SK-N-DZ (cell line): Measurements from ENCODE around the gene CDKL4. TPM values are rescaled to one million over a fixed set of nuclear protein-coding genes. Genes with fewer than 3 reads are reported as not detected.
"Not testable (repeated sequence)": the region's sequence is repeated elsewhere in the genome, so short reads cannot be mapped to it uniquely, and the experiment has no call there.

Experiments used
- DNase-seq: peaks from one replicate; pipeline ENCODE4 v3.0.0-alpha.2; 2015; ENCODE audit warnings: low spot score
- polyA plus RNA-seq, 2 experiments: library from polyadenylated mRNA; depleted of rRNA; stranded (reverse); fragments of >200 nt; gene quantifications; 2 replicates each; pipeline ENCODE4 v1.2.3, GENCODE V29; 2014

Gene CDKL4
- polyA plus RNA-seq (2014; cell fraction: cytosol; rRNA removed): not detected in 2 replicates
- polyA plus RNA-seq (2014; cell fraction: nucleus; rRNA removed): not detected in 2 replicates

GRCh38 chr2:39243469-39244123, at the start of gene CDKL4:
Gene CDKL4 (minus strand): TSS chr2:39243970.
- DNase-seq: no peak

DNA sequence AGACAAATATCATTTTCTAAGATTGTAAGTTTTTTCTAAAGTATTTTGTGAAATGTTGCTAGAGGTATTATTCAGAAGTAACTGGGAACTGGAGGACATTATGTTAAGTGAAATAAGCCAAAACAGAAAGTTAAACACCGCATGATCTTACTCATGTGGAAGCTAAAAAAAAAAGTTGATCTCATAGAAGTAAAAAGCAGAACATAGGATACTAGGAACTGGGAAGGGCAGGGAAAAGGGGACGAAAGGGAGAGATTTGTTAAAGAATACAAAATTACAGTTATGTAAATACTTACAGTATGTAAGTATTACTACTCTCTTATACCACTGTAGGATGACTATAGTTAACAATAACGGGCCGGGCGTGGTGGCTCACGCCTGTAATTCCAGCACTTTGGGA, 46.7 kb upstream of the CDKL4 start:
- DNase-seq: no peak

- no peak for DNase-seq
These were observed 45.8 kb upstream of the CDKL4 start for GRCh38 chr2:39289609-39290008.

GRCh38 chr2:39283561-39283960, 39.8 kb upstream of the CDKL4 start:
- no peak for DNase-seq

DNA sequence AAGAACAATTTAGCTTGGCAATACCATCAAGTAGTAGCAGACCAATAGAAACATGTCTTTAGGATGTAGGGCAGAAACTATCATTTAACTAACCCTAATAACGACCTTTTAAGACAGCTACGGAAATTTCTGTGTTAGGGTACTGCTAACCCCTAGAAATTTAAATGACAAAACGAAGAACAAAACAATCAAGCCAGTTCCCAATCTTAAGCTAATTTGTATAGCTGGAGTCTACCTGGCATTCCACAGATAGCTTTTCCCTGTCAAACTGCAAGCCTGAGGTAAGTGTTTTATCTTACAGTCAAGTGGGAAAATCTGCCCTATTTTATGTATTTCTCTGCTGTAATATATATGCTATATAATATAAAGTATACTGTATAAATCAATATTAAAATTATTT, 37.6 kb upstream of the CDKL4 start:
- DNase-seq: no peak

DNA sequence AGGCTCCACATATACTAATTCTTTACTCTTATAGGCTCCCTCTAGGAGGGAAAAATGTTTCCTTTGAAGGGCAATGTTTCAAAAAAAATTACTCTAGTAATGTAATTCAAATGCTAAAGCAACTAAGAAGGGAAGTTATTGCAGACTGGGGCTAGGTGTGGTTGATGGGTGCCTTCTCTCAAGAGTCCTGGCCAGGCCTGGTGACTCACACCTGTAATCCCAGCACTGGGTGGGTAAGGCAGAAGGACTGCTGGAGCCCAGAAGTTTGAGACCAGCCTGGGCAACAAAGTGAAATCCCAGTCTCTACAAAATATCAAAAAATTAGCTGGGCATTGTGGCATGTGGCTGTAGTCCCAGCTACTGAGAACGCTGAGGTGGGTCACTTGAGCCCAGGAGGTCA, 31.2 kb upstream of the CDKL4 start:
- no peak for DNase-seq

- no peak for DNase-seq
These were observed 26.2 kb upstream of the CDKL4 start for GRCh38 chr2:39269941-39270340.

- DNase-seq: no peak
These were observed 23.2 kb upstream of the CDKL4 start for GRCh38 chr2:39266916-39267434.

GRCh38 chr2:39266139-39266805, 22.5 kb upstream of the CDKL4 start:
- no peak for DNase-seq

DNA sequence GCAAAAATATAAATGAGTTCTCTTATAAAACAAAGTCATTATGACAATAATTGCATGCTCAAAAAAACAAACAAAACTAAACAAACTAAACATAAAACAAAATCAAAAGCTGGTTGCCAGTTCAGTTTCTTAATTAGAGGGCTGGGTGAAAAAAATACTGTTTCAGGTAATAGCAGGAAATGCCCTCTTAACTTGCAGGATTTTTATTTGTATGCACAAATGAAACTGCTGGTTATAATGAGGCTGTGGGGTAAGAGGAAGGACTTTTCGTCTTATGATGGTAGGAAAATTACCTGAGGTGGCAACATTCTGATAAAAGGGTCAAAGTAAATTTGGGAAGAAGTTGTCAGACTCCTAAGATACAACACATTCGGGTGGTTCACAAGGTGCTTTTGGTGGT, 21.5 kb upstream of the CDKL4 start:
- DNase-seq: no peak

DNA sequence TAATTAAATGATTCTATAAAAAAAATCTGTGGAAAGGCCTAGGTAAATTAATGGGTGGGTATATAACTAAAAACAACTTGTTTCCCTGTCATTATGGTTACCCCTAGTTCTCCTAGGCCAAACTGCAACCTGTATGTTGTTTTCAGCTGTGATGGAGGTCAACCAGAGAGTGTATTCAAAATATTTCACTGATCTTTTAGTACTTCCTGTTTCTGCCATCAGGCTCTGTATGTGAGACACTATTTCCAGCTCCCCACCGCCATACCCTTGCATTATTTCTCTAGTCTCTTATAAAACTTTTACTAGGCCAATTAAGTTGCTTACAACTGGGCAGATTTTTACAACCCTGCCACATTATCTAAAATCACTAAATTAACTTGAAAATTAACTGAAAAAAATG, 21.0 kb upstream of the CDKL4 start:
- no peak for DNase-seq

DNA sequence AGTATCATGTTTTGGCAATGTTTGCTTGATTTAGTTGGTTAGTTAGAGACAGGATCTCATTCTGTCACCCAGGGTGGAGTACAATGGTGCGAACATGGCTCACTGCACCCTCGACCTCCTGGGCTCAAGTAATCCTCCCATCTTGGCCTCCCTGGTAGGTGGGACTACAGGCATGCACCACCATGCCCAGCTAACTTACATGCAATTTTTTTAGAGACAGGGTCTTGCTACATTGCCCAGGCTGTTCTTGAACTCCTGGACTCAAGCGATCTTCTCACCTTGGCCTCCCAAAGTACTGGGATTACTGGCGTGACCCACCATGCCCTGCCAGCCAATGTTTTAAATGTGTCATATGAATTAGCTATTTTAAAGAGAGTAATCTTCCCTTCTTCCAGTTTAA, 16.3 kb upstream of the CDKL4 start:
- no peak for DNase-seq

- no peak for DNase-seq
These were observed 12.3 kb upstream of the CDKL4 start for GRCh38 chr2:39256040-39256439.

GRCh38 chr2:39252888-39253518, 9.2 kb upstream of the CDKL4 start:
- DNase-seq: no peak

DNA sequence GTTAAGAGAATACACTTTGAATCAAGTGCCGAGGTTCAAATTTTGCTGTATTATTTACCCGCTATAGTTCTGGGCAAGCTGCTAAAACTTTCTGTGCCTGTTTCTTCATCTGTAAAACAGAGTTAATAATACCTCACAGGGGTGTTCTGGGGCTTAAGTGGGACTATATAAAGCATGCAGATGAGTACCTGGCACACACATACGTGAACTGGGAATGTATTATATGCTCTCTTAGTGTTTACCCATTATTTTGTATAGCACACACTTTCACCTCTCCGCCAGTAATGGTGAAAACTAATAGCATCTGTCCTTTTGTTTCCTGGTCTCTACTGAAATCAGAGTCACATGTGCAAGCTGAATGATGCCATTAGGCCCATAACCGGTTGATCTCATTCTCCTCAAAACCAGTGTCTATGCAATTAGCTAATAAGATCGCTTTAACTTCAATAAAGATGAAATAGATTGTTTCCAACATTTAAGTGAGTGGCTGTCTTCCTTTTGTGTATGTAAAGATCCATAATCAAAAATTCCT, 3.8 kb upstream of the CDKL4 start:
- DNase-seq: no peak

DNA sequence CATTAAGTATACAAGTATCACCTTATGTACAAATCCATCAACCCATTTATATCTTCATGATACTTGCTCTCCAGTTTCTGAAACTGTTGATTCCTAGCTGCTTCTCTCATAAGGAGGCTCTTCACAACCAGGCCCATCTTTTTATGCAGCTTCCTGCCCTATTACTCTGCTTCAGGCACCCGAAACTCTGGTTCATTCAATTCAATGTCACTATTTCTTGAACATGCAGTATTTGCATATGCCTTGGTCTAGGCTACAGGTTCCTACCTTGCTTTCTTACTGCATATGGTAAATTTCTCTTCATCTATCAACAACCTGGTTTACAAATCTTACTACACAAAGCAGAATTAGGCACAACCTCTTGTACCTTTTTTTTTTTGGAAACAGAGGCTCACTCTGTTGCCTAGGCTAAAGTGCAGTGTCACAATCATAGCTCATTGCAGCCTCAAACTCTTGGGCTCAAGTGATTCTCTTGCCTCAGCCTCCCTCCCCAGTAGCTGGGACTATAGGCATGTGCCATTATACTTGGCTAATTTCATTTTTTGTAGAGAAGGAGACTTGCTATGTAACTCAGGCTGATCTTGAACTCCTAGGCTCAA, 2.7 kb upstream of the CDKL4 start:
- no peak for DNase-seq

- not testable (repeated sequence) for DNase-seq
These were observed 1.3 kb upstream of the CDKL4 start for GRCh38 chr2:39244963-39245625.

DNA sequence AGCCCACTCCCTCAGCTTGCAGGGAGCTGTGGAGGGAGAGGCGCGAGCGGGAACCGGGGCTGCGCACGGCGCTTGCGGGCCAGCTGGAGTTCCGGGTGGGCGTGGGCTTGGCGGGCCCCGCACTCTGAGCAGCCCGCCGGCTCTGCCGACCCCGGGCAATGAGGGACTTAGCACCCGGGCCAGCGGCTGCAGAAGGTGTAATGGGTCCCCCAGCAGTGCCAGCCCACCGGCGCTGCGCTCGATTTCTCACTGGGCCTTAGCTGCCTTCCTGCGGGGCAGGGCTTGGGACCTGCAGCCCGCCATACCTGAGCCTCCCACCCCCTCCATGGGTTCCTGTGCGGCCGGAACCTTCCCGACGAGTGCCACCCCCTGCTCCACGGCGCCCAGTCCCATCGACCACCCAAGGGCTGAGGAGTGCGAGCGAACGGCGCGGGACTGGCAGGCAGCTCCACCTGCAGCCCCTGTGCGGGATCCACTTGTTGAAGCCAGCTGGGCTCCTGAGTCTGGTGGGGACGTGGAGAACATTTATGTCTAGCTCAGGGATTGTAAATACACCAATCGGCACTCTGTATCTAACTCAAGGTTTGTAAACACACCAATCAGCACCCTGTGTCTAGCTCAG, 582 bp upstream of the CDKL4 start:
- DNase-seq: not testable (repeated sequence)

GRCh38 chr2:39241588-39241987, 2.2 kb downstream of the CDKL4 start:
- DNase-seq: no peak

DNA sequence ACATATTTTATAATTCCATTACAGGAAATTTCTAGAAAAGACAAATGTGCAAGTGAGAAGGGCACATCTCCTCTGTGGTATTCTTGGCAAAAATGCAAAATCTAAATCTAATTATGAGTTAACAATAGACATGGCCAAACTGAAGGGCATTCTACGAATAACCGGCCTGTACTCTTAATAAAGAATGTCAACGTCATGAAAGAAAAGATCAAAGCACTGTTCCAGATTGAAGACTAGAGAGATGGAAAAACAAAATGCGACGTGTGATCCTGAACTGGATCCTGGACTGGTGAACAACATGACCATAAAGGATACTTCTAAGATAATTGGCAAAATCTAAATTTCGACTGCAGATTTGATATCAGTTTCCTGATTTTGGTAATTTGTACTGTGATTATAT, 3.0 kb downstream of the CDKL4 start:
- no peak for DNase-seq

GRCh38 chr2:39234754-39235153, 9.0 kb downstream of the CDKL4 start:
- no peak for DNase-seq
